ENCODE measurements around the gene B3GNT8.

B3GNT8 gene

DNA sequence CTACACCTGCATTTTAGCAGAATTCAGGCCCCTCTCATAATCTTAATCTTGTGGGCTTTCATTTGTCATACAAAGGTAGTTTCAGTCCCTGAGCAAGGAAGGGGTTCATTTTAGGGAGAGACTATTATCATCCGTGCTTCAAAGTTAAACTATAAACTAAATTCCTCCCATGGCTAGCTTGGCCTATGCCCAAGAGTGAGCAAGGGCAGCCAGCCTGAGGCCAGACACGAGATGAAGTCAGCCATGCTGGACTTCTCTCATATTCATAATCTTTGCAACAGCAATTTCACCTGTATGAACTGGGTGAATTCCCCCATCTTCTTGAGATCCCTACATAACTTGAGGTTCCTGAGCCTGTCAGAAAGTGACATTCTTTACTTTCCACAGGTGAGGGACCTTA lies 28.8 kb upstream of the B3GNT8 start:
- no peak overlapping the region for H3K9ac ChIP-seq (ENCODE audit: low read length)
- no peaks in the 10 kb centered on the region for H4K20me1 ChIP-seq (ENCODE audit: insufficient read depth, low read length)
- H3K9me3 ChIP-seq (ENCODE audit: insufficient read depth, low read length), result peaks cover 4% of the 10 kb centered on the region; the same call in 1 of the 2 replicates
- H3K4me2 ChIP-seq (ENCODE audit: low read length), result no peak overlapping the region
- H3K4me3 ChIP-seq (ENCODE audit: low read length), result no peak overlapping the region
- H3K36me3 ChIP-seq (replicated peaks; ENCODE audit: low read depth, low read length), result no peaks in the 10 kb centered on the region
- H3K27ac ChIP-seq (ENCODE audit: low read length), result no peak overlapping the region
- no peaks in the 10 kb centered on the region for H3K79me2 ChIP-seq (ENCODE audit: low read length)
- H3K27me3 ChIP-seq (ENCODE audit: low read depth, low read length), result no peaks in the 10 kb centered on the region
- TF ChIP-seq EZH2phosphoT487 (IDR thresholded peaks at IDR 0.05; ENCODE audit: low read depth), result no peak
- TF ChIP-seq, protein P1, sequence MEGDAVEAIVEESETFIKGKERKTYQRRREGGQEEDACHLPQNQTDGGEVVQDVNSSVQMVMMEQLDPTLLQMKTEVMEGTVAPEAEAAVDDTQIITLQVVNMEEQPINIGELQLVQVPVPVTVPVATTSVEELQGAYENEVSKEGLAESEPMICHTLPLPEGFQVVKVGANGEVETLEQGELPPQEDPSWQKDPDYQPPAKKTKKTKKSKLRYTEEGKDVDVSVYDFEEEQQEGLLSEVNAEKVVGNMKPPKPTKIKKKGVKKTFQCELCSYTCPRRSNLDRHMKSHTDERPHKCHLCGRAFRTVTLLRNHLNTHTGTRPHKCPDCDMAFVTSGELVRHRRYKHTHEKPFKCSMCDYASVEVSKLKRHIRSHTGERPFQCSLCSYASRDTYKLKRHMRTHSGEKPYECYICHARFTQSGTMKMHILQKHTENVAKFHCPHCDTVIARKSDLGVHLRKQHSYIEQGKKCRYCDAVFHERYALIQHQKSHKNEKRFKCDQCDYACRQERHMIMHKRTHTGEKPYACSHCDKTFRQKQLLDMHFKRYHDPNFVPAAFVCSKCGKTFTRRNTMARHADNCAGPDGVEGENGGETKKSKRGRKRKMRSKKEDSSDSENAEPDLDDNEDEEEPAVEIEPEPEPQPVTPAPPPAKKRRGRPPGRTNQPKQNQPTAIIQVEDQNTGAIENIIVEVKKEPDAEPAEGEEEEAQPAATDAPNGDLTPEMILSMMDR (IDR thresholded peaks at IDR 0.05; ENCODE audit: low read depth, low read length), result no peak
- peaks cover 23% of the 10 kb centered on the region for H3K4me1 ChIP-seq (ENCODE audit: low read length)
- H2AFZ ChIP-seq (ENCODE audit: low read depth, low read length), result no peak overlapping the region

DNA sequence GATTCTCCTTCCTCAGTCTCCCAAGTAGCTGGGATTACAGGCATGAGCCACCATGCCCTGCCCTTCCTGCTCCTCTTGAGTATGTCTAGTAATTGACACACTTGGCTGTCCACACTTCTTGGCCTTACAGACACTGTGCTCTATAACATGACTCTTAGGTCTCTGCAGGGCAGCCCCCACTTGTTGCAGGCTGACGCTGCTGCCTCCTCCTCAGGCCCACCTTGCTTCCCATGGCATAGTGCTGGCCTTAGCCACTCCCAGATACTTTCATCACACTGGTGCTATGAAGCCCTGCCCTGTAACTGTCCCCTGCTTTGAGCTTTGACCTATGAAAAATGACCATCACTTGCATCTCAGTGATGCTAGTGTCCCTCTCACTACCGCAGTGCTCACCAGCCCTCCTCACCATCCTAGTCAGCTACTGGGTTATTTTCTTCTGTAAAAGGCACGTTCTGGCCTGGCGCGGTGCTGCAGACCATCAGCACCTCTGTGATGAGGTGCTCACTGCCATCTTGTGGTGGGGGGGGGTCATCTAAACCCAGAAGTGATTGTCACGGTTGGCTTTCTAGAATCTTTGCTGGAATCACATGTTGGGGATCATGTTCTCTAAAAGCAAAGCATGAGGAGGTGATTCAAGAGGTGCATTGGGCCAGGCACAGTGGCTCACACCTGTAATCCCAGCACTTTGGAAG lies 25.6 kb upstream of the B3GNT8 start:
- H3K9ac ChIP-seq (ENCODE audit: low read length), result no peak overlapping the region
- no peaks in the 10 kb centered on the region for H3K79me2 ChIP-seq (ENCODE audit: low read length)

DNA sequence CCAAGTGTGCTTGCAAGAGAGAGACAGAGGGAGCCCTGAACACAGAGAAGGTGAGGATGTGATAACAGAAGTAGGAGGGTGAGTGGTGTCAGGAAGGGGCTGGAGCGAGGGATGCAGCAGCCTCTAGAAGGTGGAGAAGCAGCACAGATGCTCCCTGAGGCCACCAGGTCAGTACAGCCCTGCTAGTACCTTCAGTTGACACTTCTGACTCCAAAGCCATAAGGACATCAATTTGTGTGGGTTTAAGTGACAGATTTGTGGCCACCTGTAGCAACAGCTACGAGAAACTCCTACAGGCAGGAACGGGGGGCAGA lies 22.6 kb upstream of the B3GNT8 start:
- Histone ChIP-seq H3K27me3 (ENCODE audit: low read depth, low read length) (peaks cover 3% of the 10 kb centered on the region; the same call in 1 of the 2 replicates), H3K9me3 (ENCODE audit: insufficient read depth, low read length) (no peaks in the 10 kb centered on the region), H3K27ac (ENCODE audit: low read length) (no peak overlapping the region), H3K79me2 (ENCODE audit: low read length) (no peaks in the 10 kb centered on the region), H3K36me3 (replicated peaks; ENCODE audit: low read depth, low read length) (no peaks in the 10 kb centered on the region), H4K20me1 (ENCODE audit: insufficient read depth, low read length) (no peaks in the 10 kb centered on the region), H3K9ac (ENCODE audit: low read length) (peak overlapping the region; percentile 63), H3K4me2 (ENCODE audit: low read length) (peak overlapping the region; percentile 78), H3K4me3 (ENCODE audit: low read length) (peak overlapping the region; percentile 73), H3K4me1 (ENCODE audit: low read length) (peaks cover 9% of the 10 kb centered on the region), H2AFZ (ENCODE audit: low read depth, low read length) (peak overlapping the region; percentile 65)
- no peak for TF ChIP-seq EZH2phosphoT487 (IDR thresholded peaks at IDR 0.05; ENCODE audit: low read depth)
- TF ChIP-seq, protein P1 (IDR thresholded peaks at IDR 0.05; ENCODE audit: low read depth, low read length), result no peak

More for the DNA sequence above, 25.6 kb upstream of the B3GNT8 start:
- H4K20me1 ChIP-seq (ENCODE audit: insufficient read depth, low read length), result no peaks in the 10 kb centered on the region
- no peak overlapping the region for H2AFZ ChIP-seq (ENCODE audit: low read depth, low read length)
- no peak overlapping the region for H3K27ac ChIP-seq (ENCODE audit: low read length)
- peaks cover 27% of the 10 kb centered on the region for H3K4me1 ChIP-seq (ENCODE audit: low read length)
- H3K4me3 ChIP-seq (ENCODE audit: low read length), result no peak overlapping the region
- H3K36me3 ChIP-seq (replicated peaks; ENCODE audit: low read depth, low read length), result no peaks in the 10 kb centered on the region
- TF ChIP-seq, protein P1 (IDR thresholded peaks at IDR 0.05; ENCODE audit: low read depth, low read length), result peak; percentile 15; the same call in 1 of the 2 replicates
- TF ChIP-seq EZH2phosphoT487 (IDR thresholded peaks at IDR 0.05; ENCODE audit: low read depth), result no peak
- H3K27me3 ChIP-seq (ENCODE audit: low read depth, low read length), result no peaks in the 10 kb centered on the region
- H3K4me2 ChIP-seq (ENCODE audit: low read length), result no peak overlapping the region
- peaks cover 4% of the 10 kb centered on the region; the same call in 1 of the 2 replicates for H3K9me3 ChIP-seq (ENCODE audit: insufficient read depth, low read length)

DNA sequence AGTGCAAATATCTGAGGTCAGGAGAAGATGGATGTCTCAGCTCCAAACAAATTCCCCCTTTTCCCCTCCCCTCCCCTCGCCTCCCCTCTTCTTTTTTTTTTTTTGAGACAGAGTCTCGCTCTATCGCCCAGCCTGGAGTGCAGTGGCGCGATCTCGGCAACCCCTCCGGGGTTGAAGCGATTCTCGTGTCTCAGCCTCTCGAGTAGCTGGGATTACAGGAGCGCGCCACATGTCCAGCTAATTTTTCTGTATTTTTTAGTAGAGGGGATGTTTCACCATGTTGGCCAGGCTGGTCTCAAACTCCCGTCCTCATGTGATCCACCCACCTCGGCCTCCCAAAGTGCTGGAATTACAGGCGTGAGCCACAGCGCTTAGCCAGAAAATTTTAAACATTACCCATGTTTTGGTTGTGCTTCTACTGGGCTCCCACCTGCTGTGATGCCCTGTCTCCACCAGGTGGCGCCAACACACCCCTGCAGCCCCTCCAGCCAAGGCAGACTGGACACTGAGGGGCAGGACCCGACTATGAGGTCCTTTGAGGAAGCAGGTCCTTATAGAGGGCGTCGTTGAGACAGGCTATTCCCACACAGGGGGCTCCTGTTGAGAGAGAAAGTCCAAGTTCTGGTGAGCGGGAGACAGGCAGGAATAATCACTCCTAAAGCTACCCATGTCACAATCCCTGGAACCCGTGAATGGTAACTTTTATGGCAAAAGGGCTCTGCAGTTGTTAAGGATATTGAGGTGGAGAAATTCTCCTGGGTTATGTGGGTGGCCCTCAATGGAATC lies 22.1 kb upstream of the B3GNT8 start:
- peak overlapping the region; percentile 78 for H3K4me2 ChIP-seq (ENCODE audit: low read length)
- H3K9ac ChIP-seq (ENCODE audit: low read length), result peak overlapping the region; percentile 63
- H3K79me2 ChIP-seq (ENCODE audit: low read length), result no peaks in the 10 kb centered on the region
- H3K36me3 ChIP-seq (replicated peaks; ENCODE audit: low read depth, low read length), result no peaks in the 10 kb centered on the region
- H4K20me1 ChIP-seq (ENCODE audit: insufficient read depth, low read length), result no peaks in the 10 kb centered on the region
- H3K4me1 ChIP-seq (ENCODE audit: low read length), result peaks cover 10% of the 10 kb centered on the region
- TF ChIP-seq, protein P1 (IDR thresholded peaks at IDR 0.05; ENCODE audit: low read depth, low read length), result peak; percentile 99
- TF ChIP-seq EZH2phosphoT487 (IDR thresholded peaks at IDR 0.05; ENCODE audit: low read depth), result no peak
- H3K9me3 ChIP-seq (ENCODE audit: insufficient read depth, low read length), result no peaks in the 10 kb centered on the region
- H3K27ac ChIP-seq (ENCODE audit: low read length), result no peak overlapping the region
- peak overlapping the region; percentile 73 for H3K4me3 ChIP-seq (ENCODE audit: low read length)
- peaks cover 3% of the 10 kb centered on the region; the same call in 1 of the 2 replicates for H3K27me3 ChIP-seq (ENCODE audit: low read depth, low read length)
- H2AFZ ChIP-seq (ENCODE audit: low read depth, low read length), result peak overlapping the region; percentile 80

All from OCI-LY3 (cell line).